ENCODE measurements around the gene LCN2.
A peak's percentile ranks its signal among the peaks of the same experiment; 100 is the strongest.
"Not testable (repeated sequence)": the region's sequence is repeated elsewhere in the genome, so short reads cannot be mapped to it uniquely, and the experiment has no call there.

The LCN2 gene

DNA sequence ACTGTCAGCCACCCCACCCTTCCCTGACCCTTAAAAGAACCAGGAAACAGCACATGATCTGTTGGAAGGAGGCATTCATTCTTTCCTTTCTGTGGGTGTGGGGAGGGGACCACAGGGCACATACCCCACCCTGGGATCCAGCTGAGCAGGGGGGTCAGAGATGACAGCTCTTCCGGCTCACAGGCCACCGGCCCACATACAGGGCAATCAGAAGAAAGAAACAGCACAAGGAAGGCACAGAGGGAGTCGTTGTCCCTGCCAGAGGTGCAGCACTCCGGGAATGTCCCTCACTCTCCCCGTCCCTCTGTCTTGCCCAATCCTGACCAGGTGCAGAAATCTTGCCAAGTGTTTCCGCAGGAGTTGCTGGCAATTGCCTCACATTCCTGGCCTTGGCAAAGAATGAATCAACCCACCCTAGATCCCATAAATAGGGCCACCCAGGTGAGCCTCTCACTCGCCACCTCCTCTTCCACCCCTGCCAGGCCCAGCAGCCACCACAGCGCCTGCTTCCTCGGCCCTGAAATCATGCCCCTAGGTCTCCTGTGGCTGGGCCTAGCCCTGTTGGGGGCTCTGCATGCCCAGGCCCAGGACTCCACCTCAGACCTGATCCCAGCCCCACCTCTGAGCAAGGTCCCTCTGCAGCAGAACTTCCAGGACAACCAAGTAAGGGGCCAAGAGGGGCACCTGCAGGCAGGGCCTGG is at the start of gene LCN2:
TSS of gene LCN2 (plus strand) at position 453 of the 701 bp plus-strand sequence. CDS start at position 526, 73 bp downstream.
- DNase-seq, result no peak

- no peak for DNase-seq
Observed at GRCh38 chr9:128099932-128100491, 49.2 kb upstream of the LCN2 start.

GRCh38 chr9:128100581-128100980 is 48.7 kb upstream of the LCN2 start:
- DNase-seq, result no peak

DNA sequence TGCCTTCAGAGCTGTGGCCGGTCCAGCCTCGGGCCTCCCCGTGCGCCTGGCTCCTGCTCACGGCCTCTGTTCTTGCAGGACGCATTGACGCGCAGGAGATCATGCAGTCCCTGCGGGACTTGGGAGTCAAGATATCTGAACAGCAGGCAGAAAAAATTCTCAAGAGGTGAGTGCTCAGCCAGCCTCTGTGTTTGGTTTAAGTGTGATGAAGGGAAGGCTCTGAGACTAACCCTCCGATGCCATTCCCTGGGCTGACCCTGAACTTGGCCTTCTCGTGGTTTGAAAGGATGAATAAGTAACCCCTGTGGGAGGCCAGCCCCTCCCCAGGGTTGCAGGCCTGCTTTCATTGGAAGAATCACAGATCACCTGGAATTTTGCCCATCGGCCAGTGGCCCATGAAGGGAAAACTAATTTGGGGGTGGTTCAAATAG is 48.0 kb upstream of the LCN2 start:
- no peak for DNase-seq

DNA sequence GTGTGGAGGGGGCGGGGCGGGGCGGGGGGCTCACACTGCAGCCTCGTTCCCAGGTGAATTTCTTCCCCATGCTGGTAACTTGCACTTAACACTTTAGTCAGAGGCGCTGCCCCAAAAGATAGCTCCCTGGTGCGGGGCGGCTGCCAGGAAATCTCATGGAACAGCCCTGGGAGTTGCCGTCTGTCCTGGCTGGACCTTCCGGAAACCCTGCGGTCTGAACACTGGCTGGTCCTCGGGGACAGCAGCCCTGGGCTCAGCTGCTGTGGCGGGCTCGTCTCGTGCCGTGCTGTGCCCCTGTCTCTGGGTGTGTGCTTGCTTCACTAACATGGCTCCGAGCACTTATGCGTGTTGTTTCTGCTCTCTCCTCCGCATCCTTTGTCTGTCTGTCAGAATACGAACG is 47.6 kb upstream of the LCN2 start:
- no peak for DNase-seq

- no peak for DNase-seq
Observed at GRCh38 chr9:128102196-128102595, 47.1 kb upstream of the LCN2 start.

GRCh38 chr9:128102861-128103588 is 46.2 kb upstream of the LCN2 start:
- no peak for DNase-seq

GRCh38 chr9:128103589-128103962 is 45.7 kb upstream of the LCN2 start:
- peak; percentile 41 to 75 for DNase-seq

DNA sequence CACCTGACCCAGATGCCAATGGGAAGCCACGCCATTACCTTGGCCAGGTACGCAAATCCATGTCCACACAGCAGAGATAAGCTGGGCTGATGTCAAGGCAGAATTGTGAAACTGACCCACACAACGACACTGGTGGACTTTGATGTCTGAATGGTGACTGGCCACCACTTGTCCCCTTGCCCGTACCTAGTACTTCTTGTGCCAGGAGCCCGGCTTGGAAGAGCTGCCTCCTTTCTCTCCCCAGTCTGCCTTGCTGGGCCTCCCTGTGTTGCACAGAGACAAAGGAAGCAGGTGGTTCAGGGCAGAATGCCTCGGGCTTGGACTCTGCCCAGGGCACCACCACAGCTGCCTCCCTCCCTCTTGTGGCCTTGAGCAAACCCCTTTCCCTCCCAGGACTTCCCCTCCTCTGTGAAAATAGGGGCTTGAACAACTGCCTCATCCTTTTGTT is 45.1 kb upstream of the LCN2 start:
- peak; percentile 83 to 93 for DNase-seq

- DNase-seq, result no peak
Observed at GRCh38 chr9:128105538-128106175, 43.6 kb upstream of the LCN2 start.

DNA sequence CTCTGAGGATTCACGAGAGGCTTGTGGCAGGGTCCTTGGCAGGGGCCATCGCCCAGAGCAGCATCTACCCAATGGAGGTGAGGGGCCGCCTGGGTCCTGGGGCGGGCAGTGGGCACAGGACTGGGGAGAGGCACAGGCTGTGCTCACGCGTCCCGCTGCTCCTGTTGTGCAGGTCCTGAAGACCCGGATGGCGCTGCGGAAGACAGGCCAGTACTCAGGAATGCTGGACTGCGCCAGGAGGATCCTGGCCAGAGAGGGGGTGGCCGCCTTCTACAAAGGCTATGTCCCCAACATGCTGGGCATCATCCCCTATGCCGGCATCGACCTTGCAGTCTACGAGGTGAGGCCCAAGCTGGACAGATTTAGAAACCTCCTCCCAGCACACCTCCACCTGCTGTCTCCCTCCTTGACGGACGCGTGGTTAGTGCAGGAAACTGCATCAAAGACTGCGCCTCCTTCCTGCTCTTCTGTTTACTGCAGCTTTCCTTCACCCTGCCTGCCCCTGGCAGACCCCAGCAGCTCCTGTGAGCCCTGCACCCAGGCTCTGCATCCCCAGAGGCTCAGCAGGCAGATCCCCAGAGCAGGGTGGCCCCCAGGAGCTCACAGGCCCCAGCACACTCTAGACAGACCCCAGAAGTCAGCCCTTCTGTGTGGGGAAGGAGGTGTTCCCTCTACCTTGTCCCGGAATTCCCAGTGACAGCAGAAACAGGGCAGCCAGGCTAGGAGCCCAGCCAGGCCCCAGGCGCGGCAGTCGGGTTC is 42.9 kb upstream of the LCN2 start:
- DNase-seq, result no peak

DNA sequence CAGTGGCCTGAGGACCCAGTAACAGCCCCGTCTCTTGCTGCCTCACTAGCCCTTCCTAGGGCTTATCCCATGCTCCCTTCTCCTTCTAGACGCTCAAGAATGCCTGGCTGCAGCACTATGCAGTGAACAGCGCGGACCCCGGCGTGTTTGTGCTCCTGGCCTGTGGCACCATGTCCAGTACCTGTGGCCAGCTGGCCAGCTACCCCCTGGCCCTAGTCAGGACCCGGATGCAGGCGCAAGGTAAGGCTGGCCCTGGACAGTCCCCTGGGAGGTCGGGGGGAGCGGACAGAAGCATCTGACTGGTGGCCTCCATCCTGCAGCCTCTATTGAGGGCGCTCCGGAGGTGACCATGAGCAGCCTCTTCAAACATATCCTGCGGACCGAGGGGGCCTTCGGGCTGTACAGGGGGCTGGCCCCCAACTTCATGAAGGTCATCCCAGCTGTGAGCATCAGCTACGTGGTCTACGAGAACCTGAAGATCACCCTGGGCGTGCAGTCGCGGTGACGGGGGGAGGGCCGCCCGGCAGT is 42.2 kb upstream of the LCN2 start:
- DNase-seq, result no peak

DNA sequence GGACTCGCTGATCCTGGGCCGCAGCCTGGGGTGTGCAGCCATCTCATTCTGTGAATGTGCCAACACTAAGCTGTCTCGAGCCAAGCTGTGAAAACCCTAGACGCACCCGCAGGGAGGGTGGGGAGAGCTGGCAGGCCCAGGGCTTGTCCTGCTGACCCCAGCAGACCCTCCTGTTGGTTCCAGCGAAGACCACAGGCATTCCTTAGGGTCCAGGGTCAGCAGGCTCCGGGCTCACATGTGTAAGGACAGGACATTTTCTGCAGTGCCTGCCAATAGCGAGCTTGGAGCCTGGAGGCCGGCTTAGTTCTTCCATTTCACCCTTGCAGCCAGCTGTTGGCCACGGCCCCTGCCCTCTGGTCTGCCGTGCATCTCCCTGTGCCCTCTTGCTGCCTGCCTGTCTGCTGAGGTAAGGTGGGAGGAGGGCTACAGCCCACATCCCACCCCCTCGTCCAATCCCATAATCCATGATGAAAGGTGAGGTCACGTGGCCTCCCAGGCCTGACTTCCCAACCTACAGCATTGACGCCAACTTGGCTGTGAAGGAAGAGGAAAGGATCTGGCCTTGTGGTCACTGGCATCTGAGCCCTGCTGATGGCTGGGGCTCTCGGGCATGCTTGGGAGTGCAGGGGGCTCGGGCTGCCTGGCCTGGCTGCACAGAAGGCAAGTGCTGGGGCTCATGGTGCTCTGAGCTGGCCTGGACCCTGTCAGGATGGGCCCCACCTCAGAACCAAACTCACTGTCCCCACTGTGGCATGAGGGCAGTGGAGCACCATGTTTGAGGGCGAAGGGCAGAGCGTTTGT is 41.6 kb upstream of the LCN2 start:
- no peak for DNase-seq

- no peak for DNase-seq
Observed at GRCh38 chr9:128108269-128109049, 40.8 kb upstream of the LCN2 start.

DNA sequence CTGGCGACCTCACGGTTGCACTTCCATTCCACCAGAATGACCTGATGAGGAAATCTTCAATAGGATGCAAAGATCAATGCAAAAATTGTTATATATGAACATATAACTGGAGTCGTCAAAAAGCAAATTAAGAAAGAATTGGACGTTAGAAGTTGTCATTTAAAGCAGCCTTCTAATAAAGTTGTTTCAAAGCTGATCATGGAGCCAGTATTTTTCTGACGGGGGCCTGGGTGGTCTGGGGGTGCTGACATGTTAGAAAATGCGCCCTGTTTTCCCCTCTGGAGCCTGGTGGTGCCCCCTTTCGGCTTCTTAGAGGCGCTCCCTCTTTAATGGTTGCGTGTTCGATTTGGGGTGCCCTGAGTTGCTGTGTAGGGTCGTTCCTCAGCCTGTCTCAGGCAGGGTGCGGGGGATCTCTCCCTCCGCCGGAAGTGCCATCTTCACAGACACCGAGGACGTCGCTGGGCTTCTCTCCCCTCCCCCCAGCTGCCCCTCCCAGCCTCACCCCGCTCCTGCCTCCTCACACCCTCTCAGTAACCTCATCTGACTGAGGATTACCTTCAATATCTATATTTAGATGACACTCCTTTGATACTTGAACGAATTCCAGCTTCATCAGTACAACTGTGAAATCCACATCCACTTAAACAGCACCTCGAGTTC is 40.1 kb upstream of the LCN2 start:
- no peak for DNase-seq

DNA sequence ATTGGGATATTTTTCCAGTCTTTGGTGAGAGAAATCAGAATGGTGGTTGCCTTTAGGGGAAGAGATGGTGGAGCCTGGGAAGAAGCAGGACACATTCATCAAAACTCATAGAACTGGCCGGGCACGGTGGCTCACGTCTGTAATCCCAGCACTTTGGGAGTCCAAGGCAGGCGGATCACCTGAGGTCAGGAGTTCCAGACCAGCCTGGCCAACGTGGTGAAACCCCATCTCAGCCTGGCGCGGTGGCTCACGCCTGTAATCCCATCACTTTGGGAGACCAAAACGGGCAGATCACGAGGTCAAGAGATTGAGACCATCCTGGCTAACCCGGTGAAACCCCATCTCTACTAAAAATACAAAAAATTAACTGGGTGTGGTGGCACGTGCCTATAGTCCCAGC is 37.5 kb upstream of the LCN2 start:
- DNase-seq, result not testable (repeated sequence)

DNA sequence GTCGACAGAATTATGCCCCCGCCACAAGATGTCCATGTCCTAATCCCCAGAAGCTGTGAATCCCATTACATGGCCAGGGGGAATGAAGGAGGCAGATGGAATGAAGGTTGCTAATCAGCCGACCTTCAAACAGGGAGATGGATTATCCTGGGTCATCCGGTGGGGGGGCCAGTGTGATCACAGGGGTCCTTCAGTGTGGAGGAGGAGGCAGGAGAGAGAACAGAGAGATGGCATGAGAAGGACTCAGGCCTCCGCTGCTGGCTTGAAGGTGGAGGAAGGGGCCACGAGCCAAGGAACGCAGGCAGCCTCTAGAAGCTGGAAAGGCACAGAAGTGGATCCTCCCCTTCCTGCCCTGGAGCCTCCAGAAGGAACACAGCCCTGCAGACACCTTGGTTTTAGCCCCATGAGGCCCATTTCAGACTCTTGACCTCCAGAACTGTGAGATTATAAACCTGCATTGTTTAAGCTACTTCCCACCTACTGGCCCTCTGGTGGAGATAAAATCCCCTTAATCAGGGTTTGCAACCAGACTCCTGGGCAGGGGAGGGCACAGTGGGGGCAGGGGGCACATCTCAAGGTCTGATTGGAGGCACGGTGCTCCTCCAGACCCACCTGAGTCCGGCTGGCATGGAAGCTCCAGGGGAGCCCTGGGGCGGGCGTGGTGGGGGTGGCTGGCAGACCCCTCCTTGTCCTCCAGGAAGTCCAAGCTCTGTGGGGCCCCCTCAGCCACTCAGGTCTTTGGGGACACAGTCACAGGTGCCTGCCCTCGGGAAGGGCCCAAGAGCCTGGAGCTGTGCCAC is 35.5 kb upstream of the LCN2 start:
- DNase-seq, result no peak

DNA sequence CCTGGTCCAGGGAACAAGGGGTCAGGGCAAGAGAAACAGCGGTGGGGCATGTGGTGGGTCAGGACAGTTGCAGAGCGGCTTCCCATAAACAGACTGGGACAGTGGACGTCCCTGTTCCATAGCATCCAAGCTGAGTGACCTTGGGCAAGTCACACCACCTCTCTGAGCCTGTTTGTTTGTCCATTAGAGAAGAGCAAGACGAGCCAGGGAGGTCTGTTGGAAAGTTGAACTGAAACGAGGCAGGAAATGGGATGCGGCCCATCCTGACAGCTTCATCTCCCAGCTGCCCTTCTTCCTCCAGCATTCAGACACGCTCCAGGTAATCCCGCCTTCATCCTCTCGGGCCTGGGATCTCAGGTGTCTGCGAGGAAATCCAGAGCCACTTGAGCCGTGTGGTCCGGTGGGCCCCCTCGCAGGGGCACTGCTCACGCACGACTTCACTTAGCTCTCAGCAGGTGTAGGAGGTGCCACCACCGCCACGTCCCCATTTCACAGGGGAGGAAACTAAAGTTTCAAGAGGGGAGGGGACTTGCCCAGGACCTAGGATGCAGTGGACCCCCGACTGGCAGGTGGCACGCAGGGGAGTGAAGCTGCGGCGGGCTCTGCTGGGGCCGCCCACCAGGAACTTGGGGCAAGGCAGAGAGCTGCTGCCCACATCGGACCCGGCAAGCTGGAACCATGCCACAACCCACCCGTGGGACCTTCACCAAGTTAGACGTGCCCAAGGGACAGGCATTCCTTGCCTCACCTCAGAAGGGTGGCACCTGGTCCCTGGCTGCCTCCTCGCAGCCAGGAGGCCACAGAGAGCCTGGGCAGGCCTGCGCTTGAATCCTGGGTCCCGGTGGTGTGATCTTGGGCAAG is 34.7 kb upstream of the LCN2 start:
- no peak for DNase-seq

Data from NCI-H2081 (cell line).